ENCODE data around the gene DRC7.
"Not testable (repeated sequence)": the region's sequence is repeated elsewhere in the genome, so short reads cannot be mapped to it uniquely, and the experiment has no call there.

DRC7 gene

GRCh38 chr16:57763285-57764005 is 68.8 kb downstream of the DRC7 start:
- no peak for DNase-seq (ENCODE audit: low read depth)

GRCh38 chr16:57764006-57764340 is 69.4 kb downstream of the DRC7 start:
- no peak for DNase-seq (ENCODE audit: low read depth)

GRCh38 chr16:57764341-57765159 is 69.9 kb downstream of the DRC7 start:
- DNase-seq (ENCODE audit: low read depth), result no peak

- DNase-seq (ENCODE audit: low read depth), result no peak
Observed at GRCh38 chr16:57765160-57765728, 70.6 kb downstream of the DRC7 start.

- DNase-seq (ENCODE audit: low read depth), result no peak
Observed at GRCh38 chr16:57766714-57767348, 72.2 kb downstream of the DRC7 start.

- DNase-seq (ENCODE audit: low read depth), result no peak
Observed at GRCh38 chr16:57769541-57770145, 75.0 kb downstream of the DRC7 start.

- DNase-seq (ENCODE audit: low read depth), result no peak
Observed at GRCh38 chr16:57770361-57770760, 75.8 kb downstream of the DRC7 start.

GRCh38 chr16:57771141-57771785 is 76.7 kb downstream of the DRC7 start:
- DNase-seq (ENCODE audit: low read depth), result no peak

GRCh38 chr16:57773019-57773418 is 78.4 kb downstream of the DRC7 start:
- DNase-seq (ENCODE audit: low read depth), result no peak

GRCh38 chr16:57773655-57774295 is 79.2 kb downstream of the DRC7 start:
- no peak for DNase-seq (ENCODE audit: low read depth)

GRCh38 chr16:57774705-57775285 is 80.2 kb downstream of the DRC7 start:
- no peak for DNase-seq (ENCODE audit: low read depth)

- DNase-seq (ENCODE audit: low read depth), result no peak
Observed at GRCh38 chr16:57775661-57776469, 81.3 kb downstream of the DRC7 start.

- DNase-seq (ENCODE audit: low read depth), result no peak
Observed at GRCh38 chr16:57778658-57779057, 84.1 kb downstream of the DRC7 start.

GRCh38 chr16:57779836-57780235 is 85.2 kb downstream of the DRC7 start:
- DNase-seq (ENCODE audit: low read depth), result not testable (repeated sequence)

GRCh38 chr16:57781349-57781740 is 86.7 kb downstream of the DRC7 start:
- no peak for DNase-seq (ENCODE audit: low read depth)

All from stimulated activated CD4-positive, alpha-beta T cell treated with anti-CD3 and anti-CD28 coated beads, Interleukin-2, amount 100 ng/mL, for 4 hours (primary cell).